GM23248 (cell line): ENCODE results near the gene ZSCAN20.

Experiments used
- EZH2 ChIP-seq: fragments of 200-600 bp; sonication (generic); IDR thresholded peaks from 2 replicates; pipeline ENCODE4 v1.6.1; 2018; ENCODE audit warnings: antibody characterized with exemption, mild to moderate bottlenecking; ENCODE audit not compliant: insufficient read depth, poor library complexity, severe bottlenecking
- EZH2phosphoT487 ChIP-seq: fragments of 200-600 bp; sonication (generic); IDR thresholded peaks from 2 replicates; pipeline ENCODE4 v1.6.1; 2018; ENCODE audit warnings: antibody characterized with exemption, moderate library complexity, mild to moderate bottlenecking, low read depth; ENCODE audit not compliant: insufficient read depth

DNA sequence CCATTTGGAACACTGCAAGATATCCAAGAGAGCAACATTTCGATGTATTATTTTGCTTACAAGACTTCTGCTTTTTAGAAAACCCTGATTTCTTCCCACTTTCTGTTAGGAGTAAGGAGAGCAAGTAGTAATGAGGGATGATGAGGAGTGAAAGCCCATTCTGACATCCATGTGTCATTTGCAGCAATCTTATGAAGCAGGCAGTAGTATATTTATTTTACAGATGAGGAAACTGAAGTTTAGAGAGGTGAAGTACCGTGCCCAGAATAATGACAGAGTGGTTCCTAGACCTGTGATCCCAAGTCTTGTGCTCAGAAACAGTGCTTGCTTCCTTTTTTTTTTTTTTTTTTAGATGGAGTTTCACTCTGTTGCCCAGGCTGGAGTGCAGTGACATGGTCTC lies 7.1 kb upstream of the ZSCAN20 start:
- TF ChIP-seq EZH2 (no peak), EZH2phosphoT487 (no peak)
